Activated CD8-positive, alpha-beta T cell treated with anti-CD3 and anti-CD28 coated beads for 36 hours (primary cell): ENCODE measurements around the gene DHDH. TPM values are rescaled to one million over a fixed set of nuclear protein-coding genes. Genes with fewer than 3 reads are reported as not detected.

Experiments used
- ATAC-seq: fragments of 200-7000 bp; cut with Tn5 transposase; one replicate; pipeline ENCODE4 v1.10.0; 2021; ENCODE audit warnings: mild to moderate bottlenecking, moderate library complexity
- CTCF ChIA-PET: fragments of 350-600 bp; sonication (Branson Sonifier 250); formaldehyde crosslinking; loops from one replicate; lab custom pipeline; 2021; ENCODE audit warnings: antibody characterized with exemption; lab: Charles Lee
- POLR2A ChIA-PET: fragments of 350-600 bp; sonication (Branson Sonifier 250); formaldehyde crosslinking; loops from one replicate; lab custom pipeline; 2021; ENCODE audit warnings: antibody characterized with exemption; lab: Charles Lee
- DNase-seq: peaks from one replicate; pipeline ENCODE4 v3.0.0-alpha.2; 2020
- H3K27ac Mint-ChIP-seq: one replicate; pipeline ENCODE4 v1.8.0; 2021; ENCODE audit warnings: mild to moderate bottlenecking, mixed read lengths
- H3K27me3 Mint-ChIP-seq: one replicate; pipeline ENCODE4 v1.8.0; 2021; ENCODE audit warnings: mixed read lengths
- H3K36me3 Mint-ChIP-seq: one replicate; pipeline ENCODE4 v1.8.0; 2021; ENCODE audit warnings: low read depth, mixed read lengths
- H3K4me1 Mint-ChIP-seq: one replicate; pipeline ENCODE4 v1.8.0; 2021; ENCODE audit warnings: low read depth, mixed read lengths
- H3K4me3 Mint-ChIP-seq: one replicate; pipeline ENCODE4 v1.8.0; 2021; ENCODE audit warnings: mild to moderate bottlenecking, moderate library complexity, mixed read lengths
- H3K9me3 Mint-ChIP-seq: one replicate; pipeline ENCODE4 v1.8.0; 2021; ENCODE audit warnings: mixed read lengths
- intact Hi-C: fragments of 100-400 bp; cut with micrococcal nuclease; formaldehyde crosslinking; loops from one replicate; pipeline ENCODE4 v1.10.0; 2022
- total RNA-seq, 2 experiments: library from RNA; stranded (reverse); gene quantifications; one replicate each; pipeline ENCODE4 v1.2.3, GENCODE V29; 2021
- TF ChIP-seq, protein P1 (sequence below): fragments of 200-600 bp; IDR thresholded peaks from one replicate; pipeline ENCODE4 v1.8.0; 2022; ENCODE audit warnings: antibody characterized with exemption, mild to moderate bottlenecking

The DHDH gene
- total RNA-seq, 2 experiments from 2014 or later, result 1.4 to 2.8 TPM

- H3K27me3 Mint-ChIP-seq, result no peaks in the 10 kb centered on the region
- H3K4me1 Mint-ChIP-seq, result peaks cover 31% of the 10 kb centered on the region
- peak within 1 kb of the TSS; percentile 75 for H3K4me3 Mint-ChIP-seq
- CTCF ChIA-PET, result interaction anchor here (1.0 to 2.5 kb wide), 4 partner anchors 16 to 167 kb away, joined by 4 to 11 read pairs (median 6); partner anchors contain the start of genes GYS1 and RUVBL2
- peak within 1 kb of the TSS; percentile 92 for H3K27ac Mint-ChIP-seq
- H3K9me3 Mint-ChIP-seq, result no peaks in the 10 kb centered on the region
- DNase-seq (peak; percentile 98), ATAC-seq (peak; percentile 82)
- H3K36me3 Mint-ChIP-seq, result peaks cover 34% of the 10 kb centered on the region
- TF ChIP-seq, protein P1, sequence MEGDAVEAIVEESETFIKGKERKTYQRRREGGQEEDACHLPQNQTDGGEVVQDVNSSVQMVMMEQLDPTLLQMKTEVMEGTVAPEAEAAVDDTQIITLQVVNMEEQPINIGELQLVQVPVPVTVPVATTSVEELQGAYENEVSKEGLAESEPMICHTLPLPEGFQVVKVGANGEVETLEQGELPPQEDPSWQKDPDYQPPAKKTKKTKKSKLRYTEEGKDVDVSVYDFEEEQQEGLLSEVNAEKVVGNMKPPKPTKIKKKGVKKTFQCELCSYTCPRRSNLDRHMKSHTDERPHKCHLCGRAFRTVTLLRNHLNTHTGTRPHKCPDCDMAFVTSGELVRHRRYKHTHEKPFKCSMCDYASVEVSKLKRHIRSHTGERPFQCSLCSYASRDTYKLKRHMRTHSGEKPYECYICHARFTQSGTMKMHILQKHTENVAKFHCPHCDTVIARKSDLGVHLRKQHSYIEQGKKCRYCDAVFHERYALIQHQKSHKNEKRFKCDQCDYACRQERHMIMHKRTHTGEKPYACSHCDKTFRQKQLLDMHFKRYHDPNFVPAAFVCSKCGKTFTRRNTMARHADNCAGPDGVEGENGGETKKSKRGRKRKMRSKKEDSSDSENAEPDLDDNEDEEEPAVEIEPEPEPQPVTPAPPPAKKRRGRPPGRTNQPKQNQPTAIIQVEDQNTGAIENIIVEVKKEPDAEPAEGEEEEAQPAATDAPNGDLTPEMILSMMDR, result no peak
- intact Hi-C loops, result no loop called here
- POLR2A ChIA-PET, result interaction anchor here (0.9 to 3.5 kb wide), 5 partner anchors 9 to 53 kb away, joined by 3 to 38 read pairs (median 4); partner anchors contain the start of gene FTL
Observed at GRCh38 chr19:48954595-48955307, 21.3 kb downstream of the DHDH start, which contains the start of gene BAX. BAX (plus strand) TSS chr19:48954875; CDS start chr19:48954929, 54 bp downstream.

DNA sequence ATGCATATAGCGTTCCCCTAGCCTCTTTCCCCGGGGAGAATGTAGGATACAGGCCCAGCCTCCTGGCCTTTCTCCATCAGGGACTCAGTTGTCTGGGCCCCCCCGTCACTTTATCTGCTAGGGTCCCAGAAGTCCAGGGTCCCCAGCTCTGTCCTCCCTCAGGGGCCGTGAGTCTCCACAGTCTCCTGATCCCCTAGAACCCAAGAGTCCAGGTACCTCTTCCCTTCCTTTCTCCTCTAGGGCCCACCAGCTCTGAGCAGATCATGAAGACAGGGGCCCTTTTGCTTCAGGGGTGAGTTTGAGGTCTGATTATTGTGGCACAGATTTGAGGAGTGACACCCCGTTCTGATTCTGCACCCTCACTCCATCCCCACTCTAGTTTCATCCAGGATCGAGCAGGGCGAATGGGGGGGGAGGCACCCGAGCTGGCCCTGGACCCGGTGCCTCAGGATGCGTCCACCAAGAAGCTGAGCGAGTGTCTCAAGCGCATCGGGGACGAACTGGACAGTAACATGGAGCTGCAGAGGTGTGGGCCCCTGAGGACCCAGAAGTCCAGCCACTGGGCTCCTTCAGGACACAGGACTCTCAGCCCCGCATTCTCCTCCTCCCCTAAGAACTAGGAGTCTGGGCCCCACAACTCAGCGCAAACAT is 21.9 kb downstream of the DHDH start:
- ATAC-seq (no peak), DNase-seq (no peak)
- CTCF ChIA-PET, result interaction anchor here (0.9 to 1.1 kb wide), 2 partner anchors 9 to 11 kb away, joined by 3 to 4 read pairs; no protein-coding TSS in a partner anchor
- H3K27me3 Mint-ChIP-seq, result no peaks in the 10 kb centered on the region
- POLR2A ChIA-PET, result interaction anchor here (0.9 to 3.5 kb wide), 4 partner anchors 10 to 81 kb away, joined by 3 to 38 read pairs (median 4); partner anchors contain the start of gene FTL
- peaks cover 34% of the 10 kb centered on the region for H3K4me1 Mint-ChIP-seq
- no peaks in the 10 kb centered on the region for H3K9me3 Mint-ChIP-seq
- intact Hi-C loops, result no loop called here
- peak overlapping the region; percentile 92 for H3K27ac Mint-ChIP-seq
- TF ChIP-seq, protein P1, result no peak
- H3K36me3 Mint-ChIP-seq, result peaks cover 34% of the 10 kb centered on the region
- peak overlapping the region; percentile 75 for H3K4me3 Mint-ChIP-seq

DNA sequence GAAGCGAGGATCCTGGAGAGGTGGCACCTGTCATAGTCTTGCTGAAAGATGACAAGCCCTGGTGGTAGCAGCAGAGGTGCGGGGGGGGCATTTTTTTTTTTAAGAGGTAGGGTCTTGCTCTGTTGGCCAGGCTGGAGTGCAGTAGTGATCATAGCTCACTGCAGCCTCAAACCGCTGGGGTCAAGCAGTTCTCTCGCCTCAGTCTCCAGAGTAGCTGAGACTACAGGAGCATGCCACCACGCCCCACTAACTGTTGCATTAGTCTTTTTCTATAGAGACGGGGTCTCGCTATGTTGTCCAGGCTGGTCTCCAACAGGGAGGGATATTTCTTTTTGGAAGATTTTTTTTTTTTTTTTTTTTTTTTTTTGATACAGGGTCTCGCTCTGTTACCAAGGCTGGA is 24.5 kb downstream of the DHDH start:
- TF ChIP-seq, protein P1, result no peak
- POLR2A ChIA-PET, result no interaction called here
- intact Hi-C loops, result no loop called here
- peaks cover 53% of the 10 kb centered on the region for H3K4me1 Mint-ChIP-seq
- no peak overlapping the region for H3K4me3 Mint-ChIP-seq
- CTCF ChIA-PET, result no interaction called here
- H3K27ac Mint-ChIP-seq, result no peak overlapping the region
- DNase-seq, result no peak
- H3K27me3 Mint-ChIP-seq, result no peaks in the 10 kb centered on the region
- no peak for ATAC-seq
- H3K36me3 Mint-ChIP-seq, result peaks cover 44% of the 10 kb centered on the region
- H3K9me3 Mint-ChIP-seq, result no peaks in the 10 kb centered on the region

DNA sequence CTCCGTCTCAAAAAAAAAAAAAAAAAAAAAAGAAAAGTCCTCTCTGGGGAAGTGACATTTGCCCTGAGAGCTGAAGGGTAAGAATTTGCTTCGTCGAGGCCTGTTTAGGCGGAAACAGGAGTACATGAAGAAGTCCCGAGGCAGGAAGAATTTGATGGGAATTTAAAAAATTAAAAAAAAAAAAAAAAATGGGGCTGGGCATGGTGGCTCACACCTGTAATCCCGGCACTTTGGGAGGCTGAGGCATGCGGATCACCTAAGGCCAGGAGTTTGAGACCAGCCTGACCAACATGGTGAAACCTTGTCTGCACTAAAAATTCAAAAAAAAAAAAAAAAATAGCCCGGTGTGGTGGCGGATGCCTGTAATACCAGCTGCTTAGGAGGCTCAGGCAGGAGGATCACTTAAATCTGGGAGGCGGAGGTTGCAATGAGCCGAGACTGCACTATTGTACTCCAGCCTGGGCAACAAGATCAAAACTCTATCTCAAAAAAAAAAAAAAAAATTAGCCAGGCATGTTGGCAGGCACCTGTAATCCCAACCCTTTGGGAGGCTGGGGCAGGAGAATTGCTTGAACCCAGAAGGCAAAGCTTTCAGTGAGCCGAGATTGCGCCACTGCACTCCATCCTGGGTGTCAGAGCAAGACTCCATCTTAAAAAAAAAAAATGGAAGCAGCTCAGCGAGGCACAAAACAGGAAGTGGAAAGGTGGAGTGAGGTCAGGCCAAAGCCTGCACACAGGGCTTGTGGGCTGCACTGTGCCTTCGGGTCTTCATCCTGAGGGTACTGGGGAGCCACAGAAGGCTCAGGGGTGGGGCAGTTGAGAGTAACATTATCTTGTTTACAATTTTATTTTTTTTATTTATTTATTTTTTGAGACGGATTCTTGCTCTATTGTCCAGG is 26.1 kb downstream of the DHDH start:
- H3K9me3 Mint-ChIP-seq, result no peaks in the 10 kb centered on the region
- H3K4me3 Mint-ChIP-seq, result no peak overlapping the region
- no peak for ATAC-seq
- CTCF ChIA-PET, result interaction anchor here (1.3 kb wide), 1 partner anchor 11 kb away, joined by 6 read pairs; no protein-coding TSS in a partner anchor
- H3K36me3 Mint-ChIP-seq, result peaks cover 44% of the 10 kb centered on the region
- H3K4me1 Mint-ChIP-seq, result peaks cover 63% of the 10 kb centered on the region
- H3K27me3 Mint-ChIP-seq, result no peaks in the 10 kb centered on the region
- H3K27ac Mint-ChIP-seq, result no peak overlapping the region
- TF ChIP-seq, protein P1, result no peak
- intact Hi-C loops, result loop anchor here (10.0 kb wide), 1 partner anchor 85 kb away; the partner anchor contains the start of gene PPP1R15A
- POLR2A ChIA-PET, result no interaction called here
- DNase-seq, result peak; percentile 47
